HUES6 (cell line): ENCODE measurements around the gene ADAM30.

Experiments used
- H3K27ac ChIP-seq: 2 replicates; pipeline ENCODE4 v1.7.0; 2013; ENCODE audit warnings: low read depth, mild to moderate bottlenecking, low read length, inconsistent platforms
- H3K27me3 ChIP-seq: 2 replicates; pipeline ENCODE4 v1.6.1; 2013; ENCODE audit warnings: low read length; ENCODE audit not compliant: control insufficient read depth, insufficient read depth
- H3K36me3 ChIP-seq: 2 replicates; pipeline ENCODE4 v1.6.1; 2013; ENCODE audit warnings: low read length; ENCODE audit not compliant: control insufficient read depth, insufficient read depth
- H3K4me1 ChIP-seq: 2 replicates; pipeline ENCODE4 v1.6.1; 2013; ENCODE audit warnings: low read length; ENCODE audit not compliant: control insufficient read depth, insufficient read depth
- H3K4me3 ChIP-seq: 2 replicates; pipeline ENCODE4 v1.5.1; 2013; ENCODE audit warnings: low read depth, low read length
- H3K9ac ChIP-seq: one replicate; pipeline ENCODE4 v1.6.1; 2013; ENCODE audit warnings: mild to moderate bottlenecking, low read length
- H3K9me3 ChIP-seq: 2 replicates; pipeline ENCODE4 v1.6.1; 2013; ENCODE audit warnings: low read depth, low read length; ENCODE audit not compliant: control insufficient read depth, insufficient read depth

Gene ADAM30

GRCh38 chr1:119906927-119907652 lies 10.8 kb upstream of the ADAM30 start:
- H3K27ac ChIP-seq = no peak overlapping the region
- H3K4me1 ChIP-seq = peaks cover 13% of the 10 kb centered on the region
- H3K9me3 ChIP-seq = no peaks in the 10 kb centered on the region
- H3K36me3 ChIP-seq = no peaks in the 10 kb centered on the region
- no peak overlapping the region for H3K9ac ChIP-seq
- no peaks in the 10 kb centered on the region for H3K27me3 ChIP-seq
- H3K4me3 ChIP-seq = no peak overlapping the region

GRCh38 chr1:119903443-119903835 lies 7.1 kb upstream of the ADAM30 start:
- no peaks in the 10 kb centered on the region for H3K9me3 ChIP-seq
- no peaks in the 10 kb centered on the region for H3K27me3 ChIP-seq
- H3K27ac ChIP-seq = no peak overlapping the region
- no peaks in the 10 kb centered on the region for H3K36me3 ChIP-seq
- H3K9ac ChIP-seq = no peak overlapping the region
- H3K4me1 ChIP-seq = no peaks in the 10 kb centered on the region
- H3K4me3 ChIP-seq = no peak overlapping the region

GRCh38 chr1:119902775-119903442 lies 6.6 kb upstream of the ADAM30 start:
- H3K4me3 ChIP-seq = no peak overlapping the region
- H3K4me1 ChIP-seq = no peaks in the 10 kb centered on the region
- H3K27me3 ChIP-seq = no peaks in the 10 kb centered on the region
- H3K9ac ChIP-seq = no peak overlapping the region
- H3K27ac ChIP-seq = no peak overlapping the region
- H3K9me3 ChIP-seq = no peaks in the 10 kb centered on the region
- H3K36me3 ChIP-seq = no peaks in the 10 kb centered on the region

- H3K9me3 ChIP-seq = no peaks in the 10 kb centered on the region
- no peak overlapping the region for H3K27ac ChIP-seq
- no peaks in the 10 kb centered on the region for H3K27me3 ChIP-seq
- H3K36me3 ChIP-seq = no peaks in the 10 kb centered on the region
- no peaks in the 10 kb centered on the region for H3K4me1 ChIP-seq
- H3K9ac ChIP-seq = no peak overlapping the region
- no peak overlapping the region for H3K4me3 ChIP-seq
Measured at GRCh38 chr1:119898981-119899720, 2.8 kb upstream of the ADAM30 start.

GRCh38 chr1:119898530-119898929 lies 2.2 kb upstream of the ADAM30 start:
- H3K4me3 ChIP-seq = no peak overlapping the region
- no peak overlapping the region for H3K9ac ChIP-seq
- H3K36me3 ChIP-seq = no peaks in the 10 kb centered on the region
- no peaks in the 10 kb centered on the region for H3K9me3 ChIP-seq
- no peaks in the 10 kb centered on the region for H3K27me3 ChIP-seq
- H3K4me1 ChIP-seq = no peaks in the 10 kb centered on the region
- no peak overlapping the region for H3K27ac ChIP-seq

GRCh38 chr1:119895102-119895501 lies 1.2 kb downstream of the ADAM30 start:
- H3K27me3 ChIP-seq = no peaks in the 10 kb centered on the region
- no peak overlapping the region for H3K4me3 ChIP-seq
- H3K9ac ChIP-seq = no peak overlapping the region
- H3K9me3 ChIP-seq = no peaks in the 10 kb centered on the region
- no peaks in the 10 kb centered on the region for H3K4me1 ChIP-seq
- H3K36me3 ChIP-seq = no peaks in the 10 kb centered on the region
- no peak overlapping the region for H3K27ac ChIP-seq

GRCh38 chr1:119893827-119894700 lies 2.3 kb downstream of the ADAM30 start:
- H3K9ac ChIP-seq = no peak overlapping the region

GRCh38 chr1:119893238-119893791 lies 3.0 kb downstream of the ADAM30 start:
- Histone ChIP-seq H3K27me3 (no peaks in the 10 kb centered on the region), H3K9ac (no peak overlapping the region), H3K36me3 (no peaks in the 10 kb centered on the region), H3K4me3 (no peak overlapping the region), H3K9me3 (no peaks in the 10 kb centered on the region), H3K4me1 (no peaks in the 10 kb centered on the region), H3K27ac (no peak overlapping the region)

More at GRCh38 chr1:119893827-119894700, 2.3 kb downstream of the ADAM30 start:
- H3K9me3 ChIP-seq = no peaks in the 10 kb centered on the region
- no peaks in the 10 kb centered on the region for H3K4me1 ChIP-seq
- no peaks in the 10 kb centered on the region for H3K36me3 ChIP-seq
- no peak overlapping the region for H3K4me3 ChIP-seq
- no peak overlapping the region for H3K27ac ChIP-seq
- H3K27me3 ChIP-seq = no peaks in the 10 kb centered on the region

GRCh38 chr1:119891386-119891785 lies 4.9 kb downstream of the ADAM30 start:
- no peak overlapping the region for H3K4me3 ChIP-seq

GRCh38 chr1:119888476-119888875 lies 7.8 kb downstream of the ADAM30 start:
- Histone ChIP-seq H3K4me1 (no peaks in the 10 kb centered on the region), H3K27me3 (0 out of 2 replicates have a peak, but pooled peaks cover 3% of the 10 kb centered on the region), H3K9me3 (no peaks in the 10 kb centered on the region), H3K4me3 (no peak overlapping the region), H3K9ac (no peak overlapping the region), H3K27ac (no peak overlapping the region), H3K36me3 (no peaks in the 10 kb centered on the region)

More at GRCh38 chr1:119891386-119891785, 4.9 kb downstream of the ADAM30 start:
- Histone ChIP-seq H3K4me1 (no peaks in the 10 kb centered on the region), H3K36me3 (no peaks in the 10 kb centered on the region), H3K9ac (no peak overlapping the region), H3K27ac (no peak overlapping the region), H3K27me3 (no peaks in the 10 kb centered on the region), H3K9me3 (no peaks in the 10 kb centered on the region)
